Osteocyte (in vitro differentiated cells): ENCODE measurements around the gene ZSCAN26. TPM values are rescaled to one million over a fixed set of nuclear protein-coding genes. Genes with fewer than 3 reads are reported as not detected.

Experiments
- DNase-seq: peaks from one replicate; pipeline ENCODE4 v3.0.0; 2021; ENCODE audit warnings: mixed read lengths; ENCODE audit not compliant: unreplicated experiment; ENCODE audit errors: extremely low spot score
- H3K27ac Mint-ChIP-seq: one replicate; pipeline ENCODE4 v1.8.0; 2021; ENCODE audit warnings: mild to moderate bottlenecking, mixed read lengths; ENCODE audit not compliant: unreplicated experiment
- H3K27me3 Mint-ChIP-seq: one replicate; pipeline ENCODE4 v1.8.0; 2021; ENCODE audit warnings: mixed read lengths; ENCODE audit not compliant: unreplicated experiment
- H3K36me3 Mint-ChIP-seq: one replicate; pipeline ENCODE4 v1.8.0; 2021; ENCODE audit warnings: mixed read lengths; ENCODE audit not compliant: unreplicated experiment
- H3K4me1 Mint-ChIP-seq: one replicate; pipeline ENCODE4 v1.8.0; 2021; ENCODE audit warnings: mixed read lengths; ENCODE audit not compliant: unreplicated experiment
- H3K4me3 Mint-ChIP-seq: one replicate; pipeline ENCODE4 v1.8.0; 2021; ENCODE audit warnings: mild to moderate bottlenecking, moderate library complexity, mixed read lengths; ENCODE audit not compliant: unreplicated experiment
- H3K9me3 Mint-ChIP-seq: one replicate; pipeline ENCODE4 v1.8.0; 2021; ENCODE audit warnings: mixed read lengths; ENCODE audit not compliant: unreplicated experiment
- CTCF ChIP-seq: fragments of 200-600 bp; sonication (generic); IDR thresholded peaks from 2 replicates; pipeline ENCODE4 v1.5.0; 2021; ENCODE audit warnings: antibody characterized with exemption, mild to moderate bottlenecking, moderate library complexity
- total RNA-seq: library from RNA; stranded (reverse); gene quantifications from 2 replicates; pipeline ENCODE4 v1.2.1, GENCODE V29; 2021

Gene ZSCAN26
- total RNA-seq, 1 donor from 2014 or later = 19.8 TPM

GRCh38 chr6:28322661-28323060, 55.7 kb downstream of the ZSCAN26 start:
- Mint-ChIP-seq H3K36me3 (peaks cover 24% of the 10 kb centered on the region), H3K4me3 (no peak overlapping the region), H3K27me3 (no peaks in the 10 kb centered on the region), H3K27ac (no peak overlapping the region), H3K9me3 (peaks cover 29% of the 10 kb centered on the region), H3K4me1 (no peaks in the 10 kb centered on the region)
- no peak for TF ChIP-seq CTCF
- no peak for DNase-seq

- Mint-ChIP-seq H3K36me3 (peaks cover 29% of the 10 kb centered on the region), H3K4me1 (no peaks in the 10 kb centered on the region), H3K4me3 (no peak overlapping the region), H3K9me3 (peaks cover 32% of the 10 kb centered on the region), H3K27me3 (no peaks in the 10 kb centered on the region), H3K27ac (no peak overlapping the region)
- no peak for DNase-seq
- no peak for TF ChIP-seq CTCF
These were observed 57.0 kb downstream of the ZSCAN26 start for GRCh38 chr6:28323813-28324424.

- Mint-ChIP-seq H3K27ac (no peak overlapping the region), H3K9me3 (peaks cover 32% of the 10 kb centered on the region), H3K36me3 (peaks cover 32% of the 10 kb centered on the region), H3K27me3 (no peaks in the 10 kb centered on the region), H3K4me3 (no peak overlapping the region), H3K4me1 (no peaks in the 10 kb centered on the region)
- DNase-seq = no peak
- no peak for TF ChIP-seq CTCF
These were observed 59.5 kb downstream of the ZSCAN26 start for GRCh38 chr6:28326371-28326948.

Other genes with a start within 250 kb of the ZSCAN26 start
- 0.32 and 0.78 TPM in 2 replicates for gene ZNF165, start 186.6 kb upstream of the ZSCAN26 start, total RNA-seq
- gene ZSCAN16, start 142.5 kb upstream of the ZSCAN26 start, total RNA-seq = 4.8 and 5.1 TPM in 2 replicates
- gene ZKSCAN8, start 125.3 kb upstream of the ZSCAN26 start, total RNA-seq = 34.7 and 36.3 TPM in 2 replicates
- gene ZSCAN9, start 41.9 kb upstream of the ZSCAN26 start, total RNA-seq = 14.9 and 16.7 TPM in 2 replicates
- 7.2 and 8.0 TPM in 2 replicates for gene ZKSCAN4, start 14.9 kb upstream of the ZSCAN26 start, total RNA-seq
- gene NKAPL, start 7.8 kb upstream of the ZSCAN26 start, total RNA-seq = not detected in 2 replicates
- gene PGBD1, start 14.4 kb downstream of the ZSCAN26 start, total RNA-seq = 7.6 and 7.8 TPM in 2 replicates
- gene ZSCAN31, start 69.0 kb downstream of the ZSCAN26 start, total RNA-seq = 4.1 and 6.2 TPM in 2 replicates
- 6.2 and 7.3 TPM in 2 replicates for gene ZKSCAN3, start 82.8 kb downstream of the ZSCAN26 start, total RNA-seq
- 4.5 and 5.7 TPM in 2 replicates for gene ZSCAN12, start 132.6 kb downstream of the ZSCAN26 start, total RNA-seq
- gene ZSCAN23, start 176.3 kb downstream of the ZSCAN26 start, total RNA-seq = 5.4 and 6.0 TPM in 2 replicates
- not detected in 2 replicates for gene GPX6, start 248.7 kb downstream of the ZSCAN26 start, total RNA-seq